HG03378 (cell line): ENCODE results near the gene RELN.
"Not testable (repeated sequence)": the region's sequence is repeated elsewhere in the genome, so short reads cannot be mapped to it uniquely, and the experiment has no call there.

Source experiments
- ATAC-seq: cut with Tn5 transposase; IDR thresholded peaks from one replicate; pipeline ENCODE4 v1.9.1; 2021; ENCODE audit warnings: mild to moderate bottlenecking, moderate library complexity; ENCODE audit not compliant: unreplicated experiment

The RELN gene

DNA sequence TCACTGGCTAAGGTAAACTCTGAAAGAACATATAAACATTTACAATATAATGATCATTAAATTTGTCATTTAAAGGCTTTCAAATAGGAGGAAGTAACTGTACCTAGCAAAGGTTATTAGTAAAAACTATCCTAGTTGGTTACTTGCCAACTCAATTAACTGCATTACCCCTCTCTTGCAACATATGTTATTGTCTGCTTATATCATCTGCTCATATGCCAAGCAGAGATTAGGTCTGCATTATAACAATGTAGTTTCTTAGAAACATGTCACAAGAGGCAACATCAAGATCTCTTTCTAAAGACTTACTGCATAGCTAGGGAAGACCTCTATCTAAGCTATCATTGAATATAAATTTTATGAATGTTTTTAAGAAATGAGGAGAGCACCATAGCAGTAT is 132.5 kb downstream of the RELN start:
- ATAC-seq = no peak

GRCh38 chr7:103855671-103856070 is 133.8 kb downstream of the RELN start:
- ATAC-seq = no peak

- ATAC-seq = no peak
Observed at GRCh38 chr7:103854611-103855010, 134.8 kb downstream of the RELN start.

GRCh38 chr7:103851357-103851756 is 138.1 kb downstream of the RELN start:
- no peak for ATAC-seq

GRCh38 chr7:103843689-103844480 is 145.6 kb downstream of the RELN start:
- ATAC-seq = no peak

- ATAC-seq = no peak
Observed at GRCh38 chr7:103833401-103833800, 156.1 kb downstream of the RELN start.

DNA sequence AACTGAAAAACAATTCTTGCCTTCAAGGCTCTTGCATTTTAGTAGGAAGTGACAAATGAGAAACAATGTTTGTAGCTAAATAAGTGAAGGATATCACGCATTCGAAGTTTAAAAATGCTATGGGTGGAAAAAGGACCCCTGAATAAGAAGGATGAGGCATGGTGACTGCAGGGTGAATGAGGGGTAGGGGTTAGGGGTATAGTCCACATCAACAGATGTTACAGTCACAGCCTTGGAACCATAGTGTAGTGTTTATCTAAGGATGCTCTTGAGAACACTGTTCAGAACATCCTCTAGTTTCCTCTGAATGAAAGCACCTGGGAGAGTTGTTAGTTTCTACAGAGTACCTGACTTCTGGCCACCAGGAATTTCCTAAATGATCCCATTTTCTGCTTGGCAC is 157.0 kb downstream of the RELN start:
- no peak for ATAC-seq

- no peak for ATAC-seq
Observed at GRCh38 chr7:103824251-103824650, 165.2 kb downstream of the RELN start.

DNA sequence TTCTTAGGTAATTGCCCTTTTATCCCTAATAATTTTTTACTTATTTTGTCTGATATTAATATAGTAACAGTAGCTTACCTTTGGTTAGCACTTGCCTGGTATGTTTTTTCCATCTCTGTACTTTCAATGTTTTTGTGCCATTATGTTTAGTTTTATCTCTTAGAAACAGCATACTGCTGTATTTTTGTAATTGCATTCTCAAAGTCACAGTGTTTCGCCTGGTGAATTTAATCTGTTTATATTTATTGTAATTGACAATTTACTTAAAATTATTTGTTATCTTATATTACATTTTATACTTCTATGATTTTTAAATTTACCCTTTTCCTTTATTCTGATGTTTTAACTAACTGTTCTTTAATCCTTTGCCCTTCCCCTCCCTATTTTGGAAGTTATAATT is 166.4 kb downstream of the RELN start:
- no peak for ATAC-seq

GRCh38 chr7:103821092-103821491 is 168.4 kb downstream of the RELN start:
- ATAC-seq = no peak

DNA sequence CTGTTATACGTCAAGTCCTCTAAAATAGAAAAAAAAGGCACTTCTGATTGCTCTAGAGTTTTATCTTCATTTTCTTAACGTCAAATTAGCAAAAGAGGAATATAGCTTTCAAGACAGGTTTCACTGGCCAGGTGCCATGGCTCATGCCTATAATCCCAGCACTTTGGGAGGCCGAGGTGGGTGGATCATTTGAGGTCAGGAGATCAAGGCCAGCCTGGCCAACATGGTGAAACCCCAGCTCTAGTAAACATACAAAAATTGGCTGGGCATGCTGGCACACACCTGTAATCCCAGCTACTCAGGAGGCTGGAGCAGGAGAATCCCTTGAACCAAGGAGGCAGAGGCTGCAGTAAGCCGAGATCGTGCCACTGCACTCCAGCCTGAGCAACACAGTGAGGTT is 173.5 kb downstream of the RELN start:
- ATAC-seq = not testable (repeated sequence)

DNA sequence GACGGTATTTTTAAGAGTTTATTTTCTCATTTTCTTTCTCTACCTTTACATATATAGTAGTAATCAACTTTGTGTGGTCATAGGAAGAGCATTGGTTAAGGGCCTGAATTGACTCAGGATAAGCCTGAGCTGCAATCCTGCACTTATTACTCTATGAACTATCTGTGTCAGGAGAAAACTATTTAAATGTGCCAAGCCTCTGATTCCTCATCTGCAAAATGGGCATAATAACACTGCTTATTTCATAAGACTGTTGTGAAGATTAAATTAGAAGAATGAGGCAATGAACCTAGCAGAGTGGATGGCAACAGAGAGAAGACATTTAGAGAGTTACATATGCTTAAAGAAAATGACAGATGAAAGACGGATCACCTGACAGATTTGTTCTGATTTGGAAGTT is 175.5 kb downstream of the RELN start:
- no peak for ATAC-seq

DNA sequence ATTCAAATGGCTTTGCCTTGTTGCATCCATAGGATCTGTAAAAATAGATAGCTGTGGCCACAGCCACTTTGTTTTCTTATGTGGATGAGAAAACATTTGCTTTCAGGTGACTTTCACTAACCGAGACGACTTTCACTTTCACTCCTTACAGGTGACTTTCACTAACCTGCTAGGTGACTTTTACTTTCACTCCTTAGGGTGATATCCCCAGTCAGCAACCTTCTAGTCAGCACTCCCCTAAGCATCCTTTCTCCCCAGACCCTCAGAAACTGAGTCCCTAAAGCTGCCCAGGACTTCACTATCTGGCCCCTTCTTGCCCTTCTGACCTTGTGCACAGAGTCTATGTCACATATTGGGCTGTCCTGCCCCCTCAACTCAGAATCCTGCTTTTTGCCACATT is 177.5 kb downstream of the RELN start:
- ATAC-seq = peak; percentile 78

DNA sequence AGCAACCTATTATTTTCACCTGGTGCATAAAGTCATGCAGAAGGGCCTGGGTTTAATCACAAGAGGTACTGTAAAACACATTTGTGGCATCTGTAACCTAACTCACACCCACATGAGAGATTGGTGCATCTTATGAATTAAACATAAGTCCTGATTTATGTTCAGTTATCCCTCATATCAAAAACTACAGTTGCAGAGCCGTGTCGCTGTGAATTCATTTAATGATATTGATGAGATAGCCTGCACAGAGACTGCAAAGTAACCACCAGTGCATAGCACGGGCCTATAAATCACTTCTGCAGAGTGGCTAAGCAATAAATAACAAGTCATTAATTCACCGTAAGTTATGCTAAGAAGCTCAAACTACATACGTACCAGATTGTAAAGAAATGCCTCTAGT is 178.2 kb downstream of the RELN start:
- ATAC-seq = no peak

GRCh38 chr7:103810112-103810744 is 179.2 kb downstream of the RELN start:
- ATAC-seq = no peak

DNA sequence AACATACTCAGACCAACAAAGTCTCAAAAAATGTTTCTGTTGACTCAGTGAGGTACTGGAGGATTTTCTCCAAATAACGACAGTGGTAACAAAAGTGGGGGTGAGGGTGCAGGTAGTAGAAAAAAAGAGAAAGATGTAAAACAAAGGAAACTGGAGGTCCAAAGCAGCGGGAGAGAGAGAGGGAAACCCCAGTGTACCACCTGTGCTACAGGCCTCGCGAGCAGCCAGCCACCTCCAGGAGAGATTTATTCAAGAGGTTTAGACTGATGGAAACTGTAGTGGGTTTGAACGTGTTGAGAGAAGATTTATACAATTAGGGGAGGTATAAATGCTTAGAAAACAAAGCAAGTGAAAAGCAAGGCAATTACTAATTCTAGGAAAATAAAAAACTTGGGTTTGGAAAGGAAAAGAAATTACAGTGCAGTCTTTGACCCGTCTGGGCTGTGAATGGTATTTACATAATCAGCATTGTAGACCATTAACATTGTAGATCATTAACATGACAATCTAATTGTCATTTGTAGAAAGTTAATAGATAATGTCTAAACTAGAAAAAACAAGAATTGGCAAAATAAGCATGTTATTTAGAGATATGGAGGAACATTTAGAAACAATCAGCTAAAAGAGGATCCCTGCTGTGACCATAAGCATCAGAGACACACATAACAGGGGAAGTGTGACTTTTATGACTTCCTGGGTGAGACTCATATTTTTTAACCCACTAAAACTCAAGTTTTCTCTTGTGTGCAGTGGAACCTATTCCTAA is 180.0 kb downstream of the RELN start:
- ATAC-seq = no peak

- ATAC-seq = no peak
Observed at GRCh38 chr7:103805346-103805745, 184.1 kb downstream of the RELN start.

GRCh38 chr7:103803631-103804030 is 185.8 kb downstream of the RELN start:
- ATAC-seq = no peak

DNA sequence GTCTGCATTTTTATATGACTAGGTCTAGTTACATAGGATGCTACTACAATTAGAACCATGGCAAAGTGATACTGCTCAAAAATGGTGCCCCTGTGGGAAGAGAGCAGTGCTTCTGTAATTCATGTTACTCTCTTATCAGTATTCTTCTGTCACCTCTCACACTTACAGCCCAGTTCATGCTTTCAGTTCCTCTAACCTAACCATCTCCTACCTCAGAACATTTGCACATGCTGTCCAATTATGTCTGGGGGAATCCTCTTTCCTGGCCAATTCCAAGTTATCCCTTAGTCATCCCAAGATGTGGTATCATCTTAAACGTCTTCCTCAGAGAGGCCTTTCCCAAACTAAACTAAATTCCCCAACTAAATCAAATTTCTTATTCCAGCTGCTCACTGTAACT is 190.2 kb downstream of the RELN start:
- ATAC-seq = no peak

- no peak for ATAC-seq
Observed at GRCh38 chr7:103797647-103798307, 191.7 kb downstream of the RELN start.

DNA sequence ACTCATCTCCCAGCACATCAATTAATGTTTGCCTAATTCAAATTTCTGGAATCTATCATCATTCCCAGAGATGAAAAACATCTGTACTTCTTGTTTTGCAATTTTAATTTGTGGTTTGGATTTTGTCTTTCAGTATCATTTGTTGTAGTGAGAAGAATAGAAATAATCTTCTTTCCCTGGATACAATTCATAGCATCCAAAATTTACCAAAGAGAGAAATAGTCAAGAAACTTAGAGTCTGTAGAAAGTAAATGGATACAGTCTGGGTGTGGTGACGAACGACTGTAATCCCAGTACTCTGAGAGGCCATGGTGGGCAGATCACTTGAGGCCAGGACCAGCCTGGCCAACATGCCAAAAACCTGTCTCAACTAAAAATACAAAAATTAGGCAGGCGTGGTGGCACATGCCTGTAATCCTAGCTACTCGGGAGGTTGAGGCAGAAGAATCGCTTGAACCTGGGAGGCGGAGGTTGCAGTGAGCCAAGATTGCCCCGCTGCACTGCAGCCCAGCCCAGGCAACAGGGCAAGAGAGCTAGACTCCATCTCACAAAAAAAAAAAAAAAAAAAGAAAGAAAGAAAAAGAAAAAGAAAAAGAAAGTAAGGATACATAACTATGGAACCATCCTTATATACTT is 193.0 kb downstream of the RELN start:
- ATAC-seq = no peak
